AG09319 (cell line): ENCODE results near the gene LIF.

Experiments
- DNase-seq: peaks from one replicate; pipeline ENCODE4 v3.0.0-alpha.2; 2010; ENCODE audit warnings: low read depth; ENCODE audit errors: extremely low read depth
- CTCF ChIP-seq: IDR thresholded peaks from 2 replicates; pipeline ENCODE4 v1.5.1; 2011; ENCODE audit warnings: low read depth, mild to moderate bottlenecking, inconsistent platforms, low read length, moderate library complexity

Gene LIF

GRCh38 chr22:30291058-30291892 is 44.7 kb upstream of the LIF start:
- TF ChIP-seq CTCF = no peak
- no peak for DNase-seq

GRCh38 chr22:30290342-30291057 is 43.9 kb upstream of the LIF start:
- no peak for DNase-seq

GRCh38 chr22:30289980-30290313 is 43.4 kb upstream of the LIF start:
- DNase-seq = no peak
- no peak for TF ChIP-seq CTCF

More at GRCh38 chr22:30290342-30291057, 43.9 kb upstream of the LIF start:
- no peak for TF ChIP-seq CTCF

- peak; percentile 94 for DNase-seq
- no peak for TF ChIP-seq CTCF
Observed at GRCh38 chr22:30289141-30289979, 42.8 kb upstream of the LIF start, which contains the start of gene CASTOR1. Gene CASTOR1, minus strand, starts transcription at chr22:30289505. Its CDS starts 8 bp downstream, at chr22:30289497.

- no peak for DNase-seq
- no peak for TF ChIP-seq CTCF
Observed at GRCh38 chr22:30288419-30289140, 42.0 kb upstream of the LIF start.

- DNase-seq = peak; percentile 87
- peak; percentile 51 for TF ChIP-seq CTCF
Observed at GRCh38 chr22:30287648-30288418, 41.3 kb upstream of the LIF start.
